K562 (cell line): ENCODE data around the gene RAB31. TPM values are rescaled to one million over a fixed set of nuclear protein-coding genes. Genes with fewer than 3 reads are reported as not detected.
A peak's percentile ranks its signal among the peaks of the same experiment; 100 is the strongest.

Experiments
- CHCHD3 ChIP-seq: fragments of 250-450 bp; sonication (Bioruptor Pico); IDR thresholded peaks from 2 replicates; pipeline ENCODE4 v2.1.2; 2022; ENCODE audit warnings: mild to moderate bottlenecking
- GATAD2B ChIP-seq: fragments of 450-650 bp; IDR thresholded peaks from 2 replicates; pipeline ENCODE4 v1.6.1; 2017; ENCODE audit warnings: mild to moderate bottlenecking, borderline replicate concordance
- KAT7 ChIP-seq: sonication (generic); formaldehyde crosslinking; IDR thresholded peaks from 2 replicates; pipeline ENCODE4 v1.8.0; 2022; ENCODE audit warnings: missing genetic modification reagents, mild to moderate bottlenecking, borderline replicate concordance
- MAZ ChIP-seq, 2 experiments: fragments of 450-650 bp in 1 of 2; sonication (generic) in 1 of 2; formaldehyde crosslinking; IDR thresholded peaks in 1 of 2; conservative IDR thresholded peaks in 1 of 2; 2 replicates each; pipeline versions ENCODE4 v1.4.0 to v1.5.0; 2020; ENCODE audit warnings: mild to moderate bottlenecking in 1 of 2, missing genetic modification reagents in 1 of 2
- NRF1 ChIP-seq, 2 experiments: fragments of 450-650 bp; IDR thresholded peaks in 1 of 2; conservative IDR thresholded peaks in 1 of 2; 2 replicates each; pipeline ENCODE4 v1.6.1; 2014; ENCODE audit warnings: mild to moderate bottlenecking in 2 of 2
- RBM34 ChIP-seq: fragments of 200-400 bp; formaldehyde crosslinking; IDR thresholded peaks from 2 replicates; pipeline ENCODE4 v1.6.1; 2018; ENCODE audit warnings: low read length, borderline replicate concordance; ENCODE audit not compliant: insufficient read depth
- SIX5 ChIP-seq, 2 experiments: IDR thresholded peaks; 2 replicates each; pipeline ENCODE4 v1.6.1; 2011; ENCODE audit warnings: low read length in 2 of 2, borderline replicate concordance in 1 of 2, low read depth in 1 of 2, mild to moderate bottlenecking in 1 of 2, moderate library complexity in 1 of 2; ENCODE audit not compliant: insufficient read depth in 1 of 2
- ZNF431 ChIP-seq: sonication (generic); formaldehyde crosslinking; IDR thresholded peaks from 2 replicates; pipeline ENCODE4 v1.8.0; 2022; ENCODE audit warnings: mild to moderate bottlenecking, missing genetic modification reagents
- ZNF561 ChIP-seq: fragments of 450-650 bp; formaldehyde crosslinking; conservative IDR thresholded peaks from 2 replicates; pipeline ENCODE4 v1.4.0; 2020; ENCODE audit warnings: mild to moderate bottlenecking, moderate library complexity
- polyA plus RNA-seq, 8 experiments: library from polyadenylated mRNA; depleted of rRNA in 4 of 8; stranded (reverse) in 5 of 8; unstranded in 3 of 8; fragments of >200 nt; fragmentation: Nextera tagmentation in 2 of 8; fragmentation: Illumina TruSeq in 1 of 8; extraction: Ambion mirVana in 2 of 8; extraction: Trizol in 1 of 8; gene quantifications; 2 replicates each; pipeline versions ENCODE4 v1.2.1 to v1.2.3, GENCODE V29; 2011 to 2014; ENCODE audit warnings: inconsistent platforms in 1 of 8, missing spikeins in 1 of 8
- total RNA-seq, 7 experiments: library from RNA; depleted of rRNA in 6 of 7; stranded (reverse); fragments of >200 nt in 6 of 7; fragmentation: Illumina TruSeq in 2 of 7; extraction: Trizol in 2 of 7; gene quantifications; 2 replicates each; pipeline versions ENCODE4 v1.2.1 to v1.2.3, GENCODE V29; 2011 to 2021; ENCODE audit warnings: low replicate concordance in 1 of 7
- TF ChIP-seq, protein P1 (sequence below), 3 experiments: fragments of 200-800 bp in 1 of 3; fragments of 250-450 bp in 1 of 3; fragments of 450-650 bp in 1 of 3; sonication (Bioruptor Pico) in 1 of 3; sonication (Bioruptor generic) in 1 of 3; formaldehyde crosslinking in 1 of 3; IDR thresholded peaks; 2 replicates each; pipeline versions ENCODE4 v1.6.1 to v1.8.0; 2016 to 2022; ENCODE audit warnings: mild to moderate bottlenecking in 2 of 3, missing genetic modification characterization in 2 of 3, missing compliant biosample characterization in 1 of 3, moderate library complexity in 1 of 3
- TF ChIP-seq, protein P2 (sequence below): fragments of 250-450 bp; sonication (Bioruptor Pico); IDR thresholded peaks from 2 replicates; pipeline ENCODE4 v1.4.0; 2020; ENCODE audit warnings: borderline replicate concordance

Gene RAB31
- total and polyA plus RNA-seq, 9 of the 15 experiments (the other 6 are each of a cell fraction or from before 2014, with no cell fraction given) = 20.7 to 70.4 (median 41.3) TPM

DNA sequence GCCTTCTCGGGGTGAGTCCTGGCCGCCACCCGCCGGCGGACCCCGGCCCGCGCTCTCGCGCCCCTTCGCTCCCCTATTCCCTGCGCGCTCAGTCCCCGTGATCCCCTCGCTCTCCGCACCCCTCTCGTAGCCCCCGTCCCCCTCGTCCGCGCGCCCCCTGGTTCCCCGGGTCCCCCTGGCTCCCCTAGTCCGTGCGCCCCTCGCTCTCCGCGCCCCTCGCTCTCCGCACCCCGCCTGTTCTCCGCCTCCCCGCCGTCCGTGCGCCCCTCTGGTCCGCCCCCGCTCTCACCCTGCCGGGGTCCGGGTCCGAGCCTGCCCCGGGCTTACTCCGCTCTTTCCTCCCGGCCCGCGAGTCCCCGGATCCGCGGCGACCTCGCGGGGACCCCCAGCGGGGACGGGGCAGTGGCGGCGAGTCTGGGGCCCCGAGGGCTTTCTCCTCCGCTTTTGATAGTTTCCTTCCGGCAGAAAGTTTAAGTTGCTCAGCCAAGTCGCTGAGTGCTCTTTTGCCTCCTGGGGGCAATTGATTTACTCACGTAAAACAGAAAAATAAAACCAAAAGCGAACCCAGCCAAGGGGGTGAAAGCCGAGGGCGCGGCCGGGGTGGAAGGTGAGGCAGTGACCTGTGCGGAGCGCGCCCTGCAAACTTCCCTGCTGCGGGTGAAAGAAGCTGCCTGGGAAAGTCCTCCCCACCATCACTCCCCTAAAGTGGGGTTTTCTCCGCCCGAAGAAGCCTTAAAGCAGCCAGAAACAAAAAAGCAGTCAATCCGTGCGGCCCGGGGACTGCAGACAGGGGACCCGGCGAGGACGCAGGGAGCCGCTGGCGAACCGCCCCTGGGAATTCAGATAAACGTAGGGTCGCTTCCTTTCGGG, 568 bp downstream of the RAB31 start (continued):
- TF ChIP-seq, protein P1, sequence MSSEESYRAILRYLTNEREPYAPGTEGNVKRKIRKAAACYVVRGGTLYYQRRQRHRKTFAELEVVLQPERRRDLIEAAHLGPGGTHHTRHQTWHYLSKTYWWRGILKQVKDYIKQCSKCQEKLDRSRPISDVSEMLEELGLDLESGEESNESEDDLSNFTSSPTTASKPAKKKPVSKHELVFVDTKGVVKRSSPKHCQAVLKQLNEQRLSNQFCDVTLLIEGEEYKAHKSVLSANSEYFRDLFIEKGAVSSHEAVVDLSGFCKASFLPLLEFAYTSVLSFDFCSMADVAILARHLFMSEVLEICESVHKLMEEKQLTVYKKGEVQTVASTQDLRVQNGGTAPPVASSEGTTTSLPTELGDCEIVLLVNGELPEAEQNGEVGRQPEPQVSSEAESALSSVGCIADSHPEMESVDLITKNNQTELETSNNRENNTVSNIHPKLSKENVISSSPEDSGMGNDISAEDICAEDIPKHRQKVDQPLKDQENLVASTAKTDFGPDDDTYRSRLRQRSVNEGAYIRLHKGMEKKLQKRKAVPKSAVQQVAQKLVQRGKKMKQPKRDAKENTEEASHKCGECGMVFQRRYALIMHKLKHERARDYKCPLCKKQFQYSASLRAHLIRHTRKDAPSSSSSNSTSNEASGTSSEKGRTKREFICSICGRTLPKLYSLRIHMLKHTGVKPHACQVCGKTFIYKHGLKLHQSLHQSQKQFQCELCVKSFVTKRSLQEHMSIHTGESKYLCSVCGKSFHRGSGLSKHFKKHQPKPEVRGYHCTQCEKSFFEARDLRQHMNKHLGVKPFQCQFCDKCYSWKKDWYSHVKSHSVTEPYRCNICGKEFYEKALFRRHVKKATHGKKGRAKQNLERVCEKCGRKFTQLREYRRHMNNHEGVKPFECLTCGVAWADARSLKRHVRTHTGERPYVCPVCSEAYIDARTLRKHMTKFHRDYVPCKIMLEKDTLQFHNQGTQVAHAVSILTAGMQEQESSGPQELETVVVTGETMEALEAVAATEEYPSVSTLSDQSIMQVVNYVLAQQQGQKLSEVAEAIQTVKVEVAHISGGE (CRISPR knock-in tag; IDR thresholded peaks at IDR 0.05) = peak in 1 of 3 experiments; percentile 63; a peak in 1 of 6 replicates
- TF ChIP-seq RBM34 = no peak
- TF ChIP-seq GATAD2B = no peak
- no peak for TF ChIP-seq CHCHD3 (CRISPR knock-in tag)
- no peak for TF ChIP-seq SIX5 (IDR thresholded peaks at IDR 0.05; ENCODE audit: borderline replicate concordance in 1 of 2, insufficient read depth in 1 of 2, low read depth in 1 of 2, low read length in 2 of 2)
- TF ChIP-seq, protein P2, sequence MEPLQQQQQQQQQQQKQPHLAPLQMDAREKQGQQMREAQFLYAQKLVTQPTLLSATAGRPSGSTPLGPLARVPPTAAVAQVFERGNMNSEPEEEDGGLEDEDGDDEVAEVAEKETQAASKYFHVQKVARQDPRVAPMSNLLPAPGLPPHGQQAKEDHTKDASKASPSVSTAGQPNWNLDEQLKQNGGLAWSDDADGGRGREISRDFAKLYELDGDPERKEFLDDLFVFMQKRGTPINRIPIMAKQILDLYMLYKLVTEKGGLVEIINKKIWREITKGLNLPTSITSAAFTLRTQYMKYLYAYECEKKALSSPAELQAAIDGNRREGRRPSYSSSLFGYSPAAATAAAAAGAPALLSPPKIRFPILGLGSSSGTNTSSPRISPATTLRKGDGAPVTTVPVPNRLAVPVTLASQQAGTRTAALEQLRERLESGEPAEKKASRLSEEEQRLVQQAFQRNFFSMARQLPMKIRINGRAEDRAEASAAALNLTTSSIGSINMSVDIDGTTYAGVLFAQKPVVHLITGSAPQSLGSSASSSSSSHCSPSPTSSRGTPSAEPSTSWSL (CRISPR knock-in tag) = 0 out of 2 replicates have a peak, but pooled peaks have one; percentile 64
- peak; percentile 4 to 52; a peak in 1 of 4 replicates for TF ChIP-seq MAZ (CRISPR knock-in tag; conservative IDR thresholded peaks at IDR 0.05 in 1 of 2, IDR thresholded peaks at IDR 0.05 in 1 of 2)
- 0 out of 2 replicates have a peak, but pooled peaks have one; percentile 42 for TF ChIP-seq KAT7 (CRISPR knock-in tag)
- TF ChIP-seq NRF1 (conservative IDR thresholded peaks at IDR 0.05 in 1 of 2, IDR thresholded peaks at IDR 0.05 in 1 of 2) = no peak
- no peak for TF ChIP-seq ZNF561 (CRISPR knock-in tag)
- TF ChIP-seq ZNF431 (CRISPR knock-in tag) = 0 out of 2 replicates have a peak, but pooled peaks have one; percentile 42
